CD4-positive, alpha-beta T cell treated with Interleukin-1 beta for 1 hour (primary cell): Measurements from ENCODE around the gene SIGMAR1.

Source experiments
- DNase-seq, 2 donors: peaks; one replicate each; pipeline ENCODE4 v3.0.0-alpha.2; 2020 to 2022

The SIGMAR1 gene

DNA sequence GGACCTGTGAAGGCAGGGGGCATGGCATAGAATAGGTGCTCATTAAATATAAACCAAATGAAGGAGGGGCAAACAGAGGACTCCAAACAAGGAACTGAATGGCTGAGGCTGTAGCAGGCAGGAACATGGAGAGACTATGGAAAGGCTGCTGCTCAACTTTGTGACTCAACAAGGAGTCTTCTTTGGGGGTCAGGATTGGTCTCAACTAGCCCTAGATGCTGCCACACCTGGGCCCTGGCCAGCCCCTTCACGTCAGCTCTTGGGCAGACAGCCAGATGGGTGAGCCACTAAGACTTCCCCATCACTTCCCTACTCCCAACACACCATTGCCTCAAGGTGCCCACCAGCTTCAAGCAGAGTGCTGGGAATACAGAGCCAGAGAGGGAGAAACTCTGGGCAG is 36.7 kb downstream of the SIGMAR1 start:
- no peak for DNase-seq

DNA sequence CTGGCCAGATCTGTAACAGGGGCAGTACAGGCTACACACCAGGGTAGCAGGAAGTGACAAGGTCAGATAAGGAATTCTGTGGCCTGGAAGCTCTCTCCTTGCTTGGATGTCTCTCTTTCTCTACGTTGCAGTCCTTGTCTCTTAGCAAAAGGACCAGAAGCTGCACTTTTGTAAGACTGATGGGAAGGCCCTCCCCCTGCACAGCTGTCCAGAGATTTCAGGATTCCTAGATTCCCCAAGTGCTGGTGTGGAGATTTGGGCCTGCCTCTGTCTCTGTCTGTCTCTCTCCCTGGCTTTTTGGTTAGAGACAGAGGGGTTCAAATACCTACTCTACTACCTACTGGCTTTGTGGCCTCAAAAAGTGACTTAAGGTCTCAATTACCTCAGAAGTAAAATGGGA is 38.0 kb downstream of the SIGMAR1 start:
- no peak for DNase-seq

DNA sequence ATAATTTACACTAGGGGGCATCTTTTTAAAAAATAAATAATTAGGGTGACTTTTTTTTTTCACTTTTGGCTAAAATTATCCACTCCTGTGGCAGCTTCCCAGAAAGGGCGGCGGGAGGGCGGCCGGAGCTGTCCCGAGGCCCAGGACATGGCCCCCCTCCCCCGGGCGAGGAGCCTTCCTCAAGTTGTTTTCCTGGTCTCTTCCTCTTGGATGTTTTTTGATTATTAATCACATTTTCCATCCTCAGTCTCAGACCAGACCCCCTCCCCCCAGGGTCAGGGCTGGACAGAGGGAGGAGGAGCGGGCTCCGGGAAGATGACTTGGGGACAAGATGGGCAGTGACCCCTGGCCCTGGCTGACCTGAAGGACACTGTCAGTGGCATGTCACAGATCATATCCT is 43.4 kb downstream of the SIGMAR1 start:
- no peak for DNase-seq

DNA sequence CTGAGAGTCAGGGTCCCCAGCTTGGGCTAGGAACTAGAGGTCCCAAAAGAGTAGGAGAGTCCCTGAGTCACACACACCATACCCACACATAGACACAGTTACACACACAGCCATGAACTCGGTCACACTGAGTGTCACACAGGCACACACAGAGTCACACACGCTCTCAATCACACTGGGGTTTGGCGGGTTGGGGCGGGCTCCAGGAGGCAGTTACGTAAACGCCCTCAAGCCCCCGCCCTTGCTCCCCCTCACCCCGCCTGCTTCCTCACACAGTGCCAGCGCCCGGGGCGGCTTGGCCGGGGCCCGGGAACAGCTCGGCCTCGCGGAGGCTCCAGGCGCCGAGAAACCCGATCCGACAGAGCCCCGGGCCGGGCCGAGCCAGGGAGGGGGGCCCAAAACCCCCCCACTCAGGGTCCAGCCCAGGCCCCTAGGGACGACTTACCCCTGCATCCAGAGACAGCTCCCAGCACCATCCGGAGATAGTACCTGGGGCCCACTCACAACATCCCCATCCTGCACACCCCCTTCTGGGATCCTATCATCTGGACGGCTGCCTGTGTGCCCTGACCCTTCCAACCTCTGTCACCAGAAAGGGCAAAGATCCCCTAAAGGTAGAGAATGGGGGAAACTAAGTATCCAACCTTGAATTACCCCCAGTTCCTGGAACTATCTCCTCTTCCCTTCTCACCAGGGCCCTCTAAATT is 44.5 kb downstream of the SIGMAR1 start:
- peak in 1 of 2 donors; percentile 22 for DNase-seq

DNA sequence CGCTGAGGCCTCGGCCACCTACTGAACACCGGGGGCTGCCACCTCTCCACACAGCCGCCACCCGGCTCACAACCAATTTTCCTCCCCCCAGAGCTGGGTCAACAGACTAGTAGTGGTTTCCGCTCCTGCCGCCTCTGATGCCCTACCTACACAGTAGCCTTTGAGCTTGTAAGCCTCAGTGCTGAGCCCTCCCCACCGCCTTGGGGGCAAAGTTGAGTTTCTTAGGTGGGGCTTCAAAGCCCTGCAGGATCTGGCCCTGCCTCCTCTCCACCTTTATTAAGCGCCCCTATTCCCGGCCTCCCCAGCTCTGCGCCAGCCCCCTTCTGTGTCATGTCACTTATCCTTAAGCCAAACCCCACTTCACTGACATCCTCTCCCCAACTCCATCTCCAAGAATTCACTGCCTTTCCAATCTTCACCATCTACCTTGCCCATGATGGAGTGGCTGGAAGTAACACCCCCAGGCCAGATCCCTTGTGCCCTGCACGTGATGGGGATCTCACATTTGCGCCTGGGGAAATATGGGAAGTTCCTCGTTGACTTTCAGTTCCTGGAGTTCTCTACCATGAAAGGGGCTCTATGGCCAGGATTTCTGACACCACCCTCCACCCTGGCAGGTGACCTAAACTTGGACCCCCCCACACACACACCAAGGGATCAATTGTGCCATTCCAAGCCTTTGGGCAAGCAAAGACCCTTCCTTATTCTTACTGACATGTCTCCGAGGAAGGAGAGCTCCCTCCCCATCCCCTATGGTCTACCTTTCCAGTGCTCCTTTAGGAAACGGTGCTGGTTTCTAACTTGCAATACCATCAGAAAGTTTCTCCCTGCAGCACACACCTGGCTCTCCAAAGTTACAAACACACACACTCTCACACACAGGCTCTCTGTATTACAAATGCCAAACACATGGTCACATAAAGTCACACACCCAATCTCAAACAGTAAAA is 45.4 kb downstream of the SIGMAR1 start:
- no peak for DNase-seq

DNA sequence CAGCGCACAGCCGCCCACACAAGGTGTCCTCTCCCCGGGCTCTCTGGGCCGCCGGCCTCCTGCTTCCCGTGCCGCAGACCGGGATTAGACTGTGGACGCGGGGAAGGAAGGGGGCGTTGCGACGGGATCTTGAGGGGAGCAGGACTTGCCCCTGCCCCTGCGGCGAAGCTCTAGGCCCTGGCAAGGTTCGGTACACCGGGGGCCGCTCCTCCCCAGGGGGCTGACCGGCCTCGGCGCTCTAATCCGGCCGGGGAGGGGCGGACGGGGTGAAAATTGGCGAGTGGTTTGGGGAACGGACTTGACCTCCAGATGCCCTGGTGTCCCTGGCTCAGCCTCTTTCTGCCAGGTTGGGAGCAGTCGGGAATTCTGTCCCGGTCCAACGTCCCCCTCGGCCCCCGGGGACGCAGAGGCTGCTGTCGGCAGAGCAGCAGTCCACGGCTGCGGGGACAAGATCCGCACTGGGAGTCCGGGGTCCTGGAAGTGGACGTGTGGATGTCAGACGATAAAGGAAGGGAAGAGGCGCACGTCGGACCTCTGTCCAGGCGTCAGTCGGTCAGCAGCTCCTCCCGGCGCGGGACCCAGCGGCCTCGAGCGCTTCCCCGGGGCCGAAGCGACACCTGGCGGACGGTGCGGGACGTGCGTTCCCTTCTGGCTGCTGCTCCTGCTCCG is 46.2 kb downstream of the SIGMAR1 start:
- peak; percentile 74 to 75 for DNase-seq

DNA sequence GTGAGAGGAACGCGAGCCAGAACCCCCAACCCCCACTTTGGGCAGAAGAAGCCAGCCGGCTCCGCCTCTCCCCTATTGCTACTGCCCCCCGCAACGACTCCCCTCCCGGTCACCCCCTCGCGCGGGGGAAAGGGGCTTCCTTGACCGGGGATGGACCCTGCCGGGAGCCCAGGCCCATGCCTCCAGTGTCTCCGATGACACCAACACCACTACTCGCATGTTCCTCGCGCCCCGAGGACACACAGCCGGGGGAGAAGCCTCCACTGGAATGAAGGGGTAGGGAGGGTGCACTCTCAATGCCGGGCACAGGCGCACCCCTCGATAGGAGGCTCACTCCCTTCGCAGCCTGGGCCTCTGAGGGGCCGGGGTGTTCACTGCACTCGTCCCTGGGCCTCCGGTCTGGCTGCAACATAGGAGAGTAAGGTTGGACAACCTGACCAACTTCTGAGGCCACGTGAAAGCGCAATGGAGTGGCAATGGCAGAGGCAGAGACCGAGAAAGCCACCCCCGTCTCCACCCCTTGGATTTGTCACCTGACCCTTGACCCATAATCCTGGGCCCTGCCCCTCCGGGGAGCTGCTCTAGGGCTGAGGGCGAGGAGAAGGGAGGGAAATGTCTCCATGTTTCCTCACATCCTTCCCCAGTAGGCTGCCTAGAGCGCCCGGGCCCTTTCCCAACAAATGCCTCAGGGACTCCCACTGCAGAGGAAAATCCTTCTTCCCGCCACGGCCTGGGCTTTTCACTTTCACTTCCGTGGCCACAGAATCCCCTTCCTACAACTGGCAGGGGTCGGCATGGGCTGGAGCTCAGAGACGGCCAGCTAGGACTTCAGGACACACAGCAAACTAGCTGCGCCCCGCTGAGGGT is 47.0 kb downstream of the SIGMAR1 start:
- DNase-seq: no peak

DNA sequence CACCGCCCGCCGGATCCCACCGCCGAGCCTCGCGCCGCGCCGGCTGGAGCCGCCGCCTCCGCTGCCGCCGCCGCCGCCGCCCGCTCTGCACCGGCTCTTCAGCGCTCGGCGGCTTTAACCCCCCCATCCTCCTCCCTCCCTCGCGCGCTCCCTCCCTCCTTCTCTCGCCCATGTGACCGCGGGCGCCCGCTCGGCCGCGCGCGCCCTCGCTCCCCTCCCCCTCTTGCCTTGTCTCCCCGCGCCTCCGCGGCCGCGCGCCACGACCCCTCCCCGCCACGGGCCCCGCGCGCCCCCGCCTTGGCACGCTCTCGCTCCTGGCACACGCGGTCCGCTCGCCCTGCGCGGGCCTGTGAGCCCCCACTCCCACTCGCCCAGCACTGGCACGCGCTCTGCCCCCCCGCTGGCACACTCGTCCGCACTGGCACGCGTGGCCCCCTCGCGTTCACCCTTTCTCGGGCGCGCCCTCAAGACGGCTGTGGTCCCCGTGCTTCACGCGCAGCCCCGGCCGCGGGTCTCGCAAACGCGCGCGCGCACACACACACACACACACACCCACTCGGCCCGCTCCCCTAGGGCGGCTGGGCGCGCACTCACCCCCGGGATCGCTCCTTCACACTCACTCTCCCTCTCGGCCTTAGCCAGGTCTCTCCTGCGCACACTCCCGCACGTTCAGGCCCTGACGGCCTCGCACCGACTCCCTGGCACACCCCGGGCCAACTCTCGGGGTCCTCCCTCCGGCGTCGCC is 47.8 kb downstream of the SIGMAR1 start, which contains the start of gene CNTFR:
TSS of gene CNTFR (minus strand) at position 89 of the 745 bp plus-strand sequence. CDS start 20,743 bp downstream, outside the sequence.
- no peak for DNase-seq

DNA sequence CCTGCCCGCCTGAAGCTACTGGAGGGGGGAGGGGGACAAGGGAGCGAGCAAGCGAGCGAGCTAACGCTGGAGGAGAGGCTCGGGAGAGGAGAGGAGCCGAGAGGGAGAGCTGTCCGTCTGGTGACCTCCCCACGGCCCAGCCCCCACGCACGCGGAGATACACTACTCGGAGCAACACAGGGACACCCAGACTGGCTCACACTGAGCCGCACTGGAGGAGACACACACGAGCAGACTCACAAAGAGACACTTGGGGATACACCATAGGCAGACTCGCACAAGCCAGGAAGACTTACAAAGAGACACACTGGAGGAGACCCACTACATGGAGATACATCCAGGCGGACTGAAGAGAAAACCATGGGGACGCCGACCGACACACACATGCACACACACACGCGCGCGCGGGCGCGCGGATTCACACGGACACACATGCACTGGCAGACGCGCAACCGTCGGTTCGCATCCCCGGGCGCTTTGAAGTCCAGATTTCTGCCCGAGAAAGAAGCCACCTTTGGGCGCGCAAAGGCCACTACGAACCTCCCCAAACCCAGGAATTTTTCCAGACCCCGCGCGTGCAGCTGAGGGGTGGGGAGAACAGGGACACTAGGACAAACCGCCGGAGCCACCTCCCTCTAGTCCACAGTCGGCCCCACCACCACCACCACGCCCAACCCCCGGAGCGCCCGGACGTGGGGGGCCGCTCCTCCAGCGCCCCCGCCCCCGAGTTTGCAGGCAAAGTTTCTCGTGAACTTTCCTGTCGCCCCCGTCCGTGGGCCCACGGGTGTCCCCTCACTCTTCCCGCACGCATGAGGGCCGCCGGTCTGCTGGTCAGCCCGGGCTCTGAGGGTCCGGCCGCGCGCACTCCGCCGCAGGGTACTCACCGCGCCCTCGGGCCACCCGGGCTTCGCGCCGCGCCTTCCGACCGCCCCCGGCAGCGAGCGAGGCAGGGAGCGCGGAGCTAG is 48.6 kb downstream of the SIGMAR1 start:
- DNase-seq: no peak

DNA sequence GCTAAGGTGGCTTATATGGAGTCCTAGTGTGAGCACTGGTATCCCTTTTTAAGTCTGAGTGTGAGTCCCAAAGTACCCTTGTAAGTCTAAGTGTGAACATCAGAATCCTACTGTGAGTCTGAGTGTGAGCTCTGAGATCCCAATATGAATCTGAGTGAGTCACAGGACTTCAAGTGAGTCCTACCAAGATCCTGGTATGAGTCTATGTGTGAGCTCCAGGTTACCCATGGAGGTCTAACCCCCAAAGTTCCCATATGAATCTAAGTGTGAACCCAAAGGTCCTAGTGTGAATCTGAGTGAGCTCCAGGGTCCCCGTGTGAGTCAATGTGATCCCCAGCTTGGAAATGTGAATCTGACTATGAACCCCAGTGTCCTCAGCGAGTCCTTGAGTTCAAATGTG is 50.3 kb downstream of the SIGMAR1 start:
- DNase-seq: no peak

DNA sequence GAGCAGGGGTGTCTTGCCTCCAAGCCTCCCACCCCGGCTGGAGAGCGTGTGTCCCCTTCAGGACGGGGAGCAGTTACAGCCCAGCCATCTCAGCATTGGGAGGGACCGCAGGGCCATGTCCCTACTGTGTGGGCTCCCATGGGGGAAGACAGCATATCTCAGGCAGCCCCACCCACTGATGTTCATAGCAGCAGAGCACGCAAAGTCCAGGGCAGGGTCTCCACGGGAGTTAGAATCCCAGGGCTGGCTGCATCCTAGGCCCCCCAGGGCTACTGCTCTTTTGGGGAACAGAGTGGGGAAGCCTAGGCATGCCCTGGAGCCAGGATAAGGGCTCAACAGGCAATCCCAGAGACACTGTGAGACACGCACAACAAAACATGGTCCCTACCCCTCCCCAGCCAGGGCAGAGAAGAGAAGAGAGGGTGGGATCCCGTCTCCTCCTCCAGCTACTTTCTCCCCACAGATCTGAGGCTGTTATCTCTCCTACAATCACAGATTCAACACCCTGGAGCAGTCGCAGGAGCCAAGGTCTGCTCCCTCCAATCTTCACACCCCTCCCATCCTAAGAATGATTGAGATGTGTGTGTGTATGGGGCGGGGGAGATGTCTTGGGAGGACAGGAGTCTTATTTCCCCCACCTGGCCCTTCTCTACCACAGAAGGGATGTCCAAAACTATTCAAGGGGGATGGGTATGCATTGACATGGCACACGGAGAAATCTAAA is 51.5 kb downstream of the SIGMAR1 start:
- DNase-seq: no peak

DNA sequence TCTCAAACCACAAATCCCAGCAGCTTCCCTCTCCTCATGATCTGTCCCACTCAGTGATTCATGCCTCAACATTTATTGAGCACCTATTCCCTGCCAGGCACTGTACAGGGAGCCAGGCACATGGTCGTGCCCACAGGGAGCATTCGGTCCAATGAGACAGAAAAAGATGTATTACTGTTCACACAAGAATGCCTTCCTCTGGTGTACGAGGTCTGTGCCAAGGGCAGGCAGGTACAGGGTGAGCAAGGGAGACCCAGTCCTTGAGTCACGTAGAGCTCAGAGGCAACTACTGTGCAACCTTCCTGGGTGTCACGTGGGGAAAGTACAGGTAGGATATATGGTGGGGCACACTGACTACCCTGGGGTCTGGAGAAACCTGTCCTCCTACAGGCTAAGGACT is 52.6 kb downstream of the SIGMAR1 start:
- DNase-seq: no peak
